HEK293 (cell line): ENCODE measurements around the gene GALNS.

ENCODE experiments used
- CTCF ChIA-PET: fragments of 350-600 bp; formaldehyde crosslinking; extraction: SDS; loops from one replicate; lab custom pipeline; 2021; ENCODE audit warnings: antibody characterized with exemption; lab: Yijun Ruan, JAX
- POLR2A ChIA-PET: fragments of 300-600 bp; formaldehyde crosslinking; extraction: SDS; loops from one replicate; lab custom pipeline; 2020; ENCODE audit warnings: antibody characterized with exemption, inconsistent platforms; lab: Yijun Ruan, JAX
- H3K27ac ChIP-seq: fragments of 200-500 bp; sonication (Bioruptor generic); 2 replicates; pipeline ENCODE4 v1.5.1; 2014; ENCODE audit warnings: low read depth, low read length, control low read depth, inconsistent platforms; ENCODE audit errors: extremely low read depth
- H3K36me3 ChIP-seq, 2 experiments: fragments of 200-500 bp in 1 of 2; sonication (Bioruptor generic) in 1 of 2; 1 replicate in 1 of 2; 2 replicates in 1 of 2; pipeline ENCODE4 v1.5.1; 2014 to 2017; ENCODE audit warnings: inconsistent platforms in 2 of 2, low read length in 2 of 2; ENCODE audit not compliant: control insufficient read depth in 2 of 2, insufficient read depth in 1 of 2
- H3K4me1 ChIP-seq: fragments of 200-500 bp; sonication (Bioruptor generic); 2 replicates; pipeline ENCODE4 v1.5.1; 2014; ENCODE audit warnings: mild to moderate bottlenecking, low read length, inconsistent platforms; ENCODE audit not compliant: control insufficient read depth, insufficient read depth
- H3K4me3 ChIP-seq: 2 replicates; pipeline ENCODE4 v1.5.1; 2011; ENCODE audit warnings: low read depth, mild to moderate bottlenecking, control low read depth, low read length, moderate library complexity
- H3K9me3 ChIP-seq: fragments of 200-500 bp; sonication (Bioruptor generic); 2 replicates; pipeline ENCODE4 v1.5.1; 2014; ENCODE audit warnings: low read depth, low read length, inconsistent platforms; ENCODE audit not compliant: control insufficient read depth, insufficient read depth
- BCL11A ChIP-seq: fragments of 450-650 bp; formaldehyde crosslinking; IDR thresholded peaks from 2 replicates; pipeline ENCODE4 v1.5.1; 2016; ENCODE audit warnings: low read depth, missing biosample characterization, missing genetic modification characterization
- FEZF1 ChIP-seq: fragments of 450-650 bp; formaldehyde crosslinking; IDR thresholded peaks from 2 replicates; pipeline ENCODE4 v1.5.1; 2016; ENCODE audit warnings: missing biosample characterization, missing genetic modification characterization
- GLI4 ChIP-seq: fragments of 450-650 bp; formaldehyde crosslinking; IDR thresholded peaks from 2 replicates; pipeline ENCODE4 v1.5.1; 2016; ENCODE audit warnings: missing biosample characterization, missing genetic modification characterization
- OSR2 ChIP-seq: fragments of 450-650 bp; formaldehyde crosslinking; IDR thresholded peaks from 2 replicates; pipeline ENCODE4 v1.5.1; 2016; ENCODE audit warnings: missing biosample characterization, missing genetic modification characterization
- SP7 ChIP-seq: fragments of 450-650 bp; formaldehyde crosslinking; IDR thresholded peaks from 2 replicates; pipeline ENCODE4 v1.5.1; 2016; ENCODE audit warnings: missing biosample characterization, missing genetic modification characterization
- ZBTB7A ChIP-seq: fragments of 450-650 bp; formaldehyde crosslinking; IDR thresholded peaks from 2 replicates; pipeline ENCODE4 v1.5.1; 2016; ENCODE audit warnings: low read depth, missing biosample characterization, missing genetic modification characterization
- ZEB2 ChIP-seq: fragments of 450-650 bp; formaldehyde crosslinking; IDR thresholded peaks from 2 replicates; pipeline ENCODE4 v1.5.1; 2016; ENCODE audit warnings: missing biosample characterization, missing genetic modification characterization
- ZFP37 ChIP-seq: fragments of 450-650 bp; formaldehyde crosslinking; IDR thresholded peaks from 2 replicates; pipeline ENCODE4 v1.5.1; 2016; ENCODE audit warnings: missing biosample characterization, missing genetic modification characterization
- ZNF146 ChIP-seq: fragments of 450-650 bp; formaldehyde crosslinking; IDR thresholded peaks from 2 replicates; pipeline ENCODE4 v1.5.1; 2016; ENCODE audit warnings: missing biosample characterization, missing genetic modification characterization
- ZNF155 ChIP-seq: fragments of 450-650 bp; formaldehyde crosslinking; IDR thresholded peaks from 2 replicates; pipeline ENCODE4 v1.5.1; 2016; ENCODE audit warnings: missing biosample characterization, missing genetic modification characterization
- ZNF18 ChIP-seq: fragments of 450-650 bp; formaldehyde crosslinking; IDR thresholded peaks from 2 replicates; pipeline ENCODE4 v1.5.1; 2016; ENCODE audit warnings: missing biosample characterization, missing genetic modification characterization
- ZNF202 ChIP-seq: fragments of 450-650 bp; formaldehyde crosslinking; IDR thresholded peaks from 2 replicates; pipeline ENCODE4 v1.5.1; 2016; ENCODE audit warnings: missing biosample characterization, missing genetic modification characterization, borderline replicate concordance
- ZNF274 ChIP-seq, 2 experiments: fragments of 200-500 bp in 1 of 2; fragments of 450-650 bp in 1 of 2; sonication (Bioruptor generic) in 1 of 2; formaldehyde crosslinking in 1 of 2; IDR thresholded peaks; 2 replicates each; pipeline versions ENCODE4 v1.5.1 to v1.6.1; 2014 to 2016; ENCODE audit warnings: borderline replicate concordance in 1 of 2, inconsistent platforms in 1 of 2, low read length in 1 of 2, missing biosample characterization in 1 of 2, missing genetic modification characterization in 1 of 2
- ZNF404 ChIP-seq: fragments of 450-650 bp; formaldehyde crosslinking; IDR thresholded peaks from 2 replicates; pipeline ENCODE4 v1.5.1; 2017; ENCODE audit warnings: missing biosample characterization, missing genetic modification characterization
- ZNF433 ChIP-seq: fragments of 450-650 bp; formaldehyde crosslinking; IDR thresholded peaks from 2 replicates; pipeline ENCODE4 v1.5.1; 2016; ENCODE audit warnings: missing biosample characterization, missing genetic modification characterization, low read depth
- ZNF473 ChIP-seq: fragments of 450-650 bp; formaldehyde crosslinking; IDR thresholded peaks from 2 replicates; pipeline ENCODE4 v1.5.1; 2017; ENCODE audit warnings: missing biosample characterization, missing genetic modification characterization
- ZNF48 ChIP-seq: fragments of 450-650 bp; formaldehyde crosslinking; IDR thresholded peaks from 2 replicates; pipeline ENCODE4 v1.5.1; 2016; ENCODE audit warnings: missing biosample characterization, missing genetic modification characterization
- ZNF610 ChIP-seq: fragments of 450-650 bp; formaldehyde crosslinking; IDR thresholded peaks from 2 replicates; pipeline ENCODE4 v1.5.1; 2016; ENCODE audit warnings: missing biosample characterization, missing genetic modification characterization, borderline replicate concordance
- ZNF654 ChIP-seq: fragments of 450-650 bp; formaldehyde crosslinking; IDR thresholded peaks from 2 replicates; pipeline ENCODE4 v1.5.1; 2016; ENCODE audit warnings: low read depth, missing biosample characterization, missing genetic modification characterization
- ZSCAN18 ChIP-seq: fragments of 450-650 bp; formaldehyde crosslinking; IDR thresholded peaks from 2 replicates; pipeline ENCODE4 v1.5.1; 2016; ENCODE audit warnings: missing biosample characterization, missing genetic modification characterization
- TF ChIP-seq, protein P1 (sequence below): fragments of 450-650 bp; formaldehyde crosslinking; IDR thresholded peaks from 2 replicates; pipeline ENCODE4 v1.5.1; 2016; ENCODE audit warnings: missing biosample characterization, missing genetic modification characterization

GALNS gene

DNA sequence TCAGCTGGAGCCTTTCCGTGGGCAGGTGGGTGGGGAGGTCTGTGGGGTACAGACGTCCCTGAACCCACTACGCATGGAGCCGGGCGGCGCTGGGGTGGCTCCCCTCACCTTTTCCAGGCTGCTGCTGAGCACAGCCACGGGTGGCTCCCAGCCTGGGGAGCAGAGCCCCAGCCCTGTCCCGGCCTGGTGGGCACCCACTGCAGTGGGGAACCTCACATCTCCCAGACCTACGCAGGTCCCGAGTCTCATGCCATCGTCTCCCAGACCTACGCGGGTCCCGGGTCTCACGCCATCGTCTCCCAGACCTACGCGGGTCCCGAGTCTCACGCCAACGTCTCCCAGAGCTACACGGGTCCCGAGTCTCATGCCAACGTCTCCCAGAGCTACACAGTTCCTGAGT, 28.0 kb downstream of the GALNS start:
- H3K4me3 ChIP-seq: no peak overlapping the region
- ChIA-PET POLR2A (no interaction called here), CTCF (interaction anchor here (0.9 kb wide), 1 partner anchor 339 kb away, joined by 3 read pairs; no protein-coding TSS in a partner anchor)
- no peaks in the 10 kb centered on the region for H3K4me1 ChIP-seq
- H3K36me3 ChIP-seq: peaks cover 0 to 3% of the 10 kb centered on the region in 2 experiments; a peak in 1 of 3 replicates
- H3K27ac ChIP-seq: no peak overlapping the region
- no peaks in the 10 kb centered on the region for H3K9me3 ChIP-seq
- TF ChIP-seq ZBTB7A (tag by site-specific recombination): no peak
- no peak for TF ChIP-seq SP7 (tag by site-specific recombination)

GRCh38 chr16:88827727-88828126, 29.0 kb downstream of the GALNS start:
- POLR2A ChIA-PET: interaction anchor here (1.0 kb wide), 1 partner anchor 9 kb away, joined by 3 read pairs; no protein-coding TSS in a partner anchor
- H3K9me3 ChIP-seq: no peaks in the 10 kb centered on the region
- H3K4me3 ChIP-seq: no peak overlapping the region
- no peak overlapping the region for H3K27ac ChIP-seq
- TF ChIP-seq ZNF610 (tag by site-specific recombination): no peak
- TF ChIP-seq ZNF654 (tag by site-specific recombination): no peak
- TF ChIP-seq ZNF202 (tag by site-specific recombination): no peak
- TF ChIP-seq, all 188 proteins: peak for 0
- no peaks in the 10 kb centered on the region for H3K4me1 ChIP-seq
- CTCF ChIA-PET: interaction anchor here (0.5 to 1.1 kb wide), 2 partner anchors 9 to 31 kb away, joined by 3 to 4 read pairs; no protein-coding TSS in a partner anchor
- peaks cover 0 to 7% of the 10 kb centered on the region in 2 experiments; a peak in 1 of 3 replicates for H3K36me3 ChIP-seq

- no peaks in the 10 kb centered on the region for H3K9me3 ChIP-seq
- H3K4me1 ChIP-seq: no peaks in the 10 kb centered on the region
- ChIA-PET POLR2A (no interaction called here), CTCF (no interaction called here)
- peaks cover 0 to 8% of the 10 kb centered on the region in 2 experiments; a peak in 1 of 3 replicates for H3K36me3 ChIP-seq
- H3K4me3 ChIP-seq: no peak overlapping the region
- no peak for TF ChIP-seq ZNF274 (IDR thresholded peaks at IDR 0.05; ENCODE audit: low read length)
- TF ChIP-seq ZNF274 (tag by site-specific recombination; IDR thresholded peaks at IDR 0.05; ENCODE audit: borderline replicate concordance): no peak
- no peak for TF ChIP-seq ZNF146 (tag by site-specific recombination)
- TF ChIP-seq ZNF404 (tag by site-specific recombination): no peak
- TF ChIP-seq ZEB2 (tag by site-specific recombination): no peak
- no peak overlapping the region for H3K27ac ChIP-seq
These were observed 30.5 kb downstream of the GALNS start for GRCh38 chr16:88826070-88826840.

- no peaks in the 10 kb centered on the region for H3K9me3 ChIP-seq
- peaks cover 0 to 8% of the 10 kb centered on the region in 2 experiments; a peak in 1 of 3 replicates for H3K36me3 ChIP-seq
- H3K27ac ChIP-seq: no peak overlapping the region
- H3K4me3 ChIP-seq: no peak overlapping the region
- ChIA-PET POLR2A (no interaction called here), CTCF (interaction anchor here (0.6 kb wide), 1 partner anchor 342 kb away, joined by 3 read pairs; no protein-coding TSS in a partner anchor)
- H3K4me1 ChIP-seq: no peaks in the 10 kb centered on the region
- TF ChIP-seq, protein P1, sequence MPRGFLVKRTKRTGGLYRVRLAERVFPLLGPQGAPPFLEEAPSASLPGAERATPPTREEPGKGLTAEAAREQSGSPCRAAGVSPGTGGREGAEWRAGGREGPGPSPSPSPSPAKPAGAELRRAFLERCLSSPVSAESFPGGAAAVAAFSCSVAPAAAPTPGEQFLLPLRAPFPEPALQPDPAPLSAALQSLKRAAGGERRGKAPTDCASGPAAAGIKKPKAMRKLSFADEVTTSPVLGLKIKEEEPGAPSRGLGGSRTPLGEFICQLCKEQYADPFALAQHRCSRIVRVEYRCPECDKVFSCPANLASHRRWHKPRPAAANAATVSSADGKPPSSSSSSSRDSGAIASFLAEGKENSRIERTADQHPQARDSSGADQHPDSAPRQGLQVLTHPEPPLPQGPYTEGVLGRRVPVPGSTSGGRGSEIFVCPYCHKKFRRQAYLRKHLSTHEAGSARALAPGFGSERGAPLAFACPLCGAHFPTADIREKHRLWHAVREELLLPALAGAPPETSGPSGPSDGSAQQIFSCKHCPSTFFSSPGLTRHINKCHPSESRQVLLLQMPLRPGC: no peak
- TF ChIP-seq ZNF18 (tag by site-specific recombination) (no peak), ZNF48 (tag by site-specific recombination) (no peak), FEZF1 (no peak), ZNF155 (tag by site-specific recombination) (no peak), ZNF473 (tag by site-specific recombination) (no peak), OSR2 (tag by site-specific recombination) (no peak), ZNF202 (tag by site-specific recombination) (no peak), BCL11A (tag by site-specific recombination) (no peak), ZNF146 (tag by site-specific recombination) (no peak), ZNF654 (tag by site-specific recombination) (no peak), GLI4 (tag by site-specific recombination) (no peak), ZNF433 (tag by site-specific recombination) (no peak), ZFP37 (tag by site-specific recombination) (no peak), ZSCAN18 (no peak)
These were observed 31.6 kb downstream of the GALNS start for GRCh38 chr16:88825146-88825545.
